H1 (cell line): ENCODE data around the gene PRKAR1B. TPM values are rescaled to one million over a fixed set of nuclear protein-coding genes. Genes with fewer than 3 reads are reported as not detected.
A peak's percentile ranks its signal among the peaks of the same experiment; 100 is the strongest.

Experiments used
- CTCF ChIA-PET: fragments of 300-600 bp; sonication (Branson Sonifier 250); formaldehyde crosslinking; loops from one replicate; lab custom pipeline; 2021; ENCODE audit not compliant: partially characterized antibody; lab: Charles Lee
- POLR2A ChIA-PET: fragments of 300-600 bp; sonication (Branson Sonifier 250); formaldehyde crosslinking; loops from one replicate; lab custom pipeline; 2021; ENCODE audit warnings: inconsistent platforms; ENCODE audit not compliant: partially characterized antibody; lab: Charles Lee
- DNase-seq, 2 experiments: peaks; one replicate each; pipeline versions ENCODE4 v3.0.0 to v3.0.0-alpha.2; 2010 to 2022; ENCODE audit warnings: low spot score in 2 of 2, low read depth in 1 of 2, mixed read lengths in 1 of 2
- FAIRE-seq: peaks from 2 replicates; lab custom pipeline; 2011; peaks lifted over from hg19 to GRCh38; lab: Jason Lieb, UNC
- H2AFZ ChIP-seq: 2 replicates; pipeline ENCODE4 v1.8.1; 2012; ENCODE audit warnings: low read length, inconsistent platforms
- H2AK5ac ChIP-seq: 2 replicates; pipeline ENCODE4 v1.6.1; 2013; ENCODE audit warnings: low read depth, low read length
- H2BK120ac ChIP-seq: replicated peaks from 2 replicates; pipeline ENCODE3; 2013; ENCODE audit warnings: low read depth, low read length, inconsistent platforms
- H2BK12ac ChIP-seq: 2 replicates; pipeline ENCODE4 v1.6.1; 2013; ENCODE audit warnings: low read depth, low read length
- H2BK15ac ChIP-seq: 2 replicates; pipeline ENCODE4 v1.6.1; 2013; ENCODE audit warnings: low read length
- H2BK20ac ChIP-seq: 2 replicates; pipeline ENCODE4 v1.6.1; 2013; ENCODE audit warnings: low read length
- H2BK5ac ChIP-seq: 2 replicates; pipeline ENCODE4 v1.6.1; 2013; ENCODE audit warnings: low read depth, low read length
- H3K14ac ChIP-seq: 2 replicates; pipeline ENCODE4 v1.6.1; 2013; ENCODE audit warnings: inconsistent platforms; ENCODE audit not compliant: insufficient read length
- H3K18ac ChIP-seq: 2 replicates; pipeline ENCODE4 v1.6.1; 2013; ENCODE audit warnings: low read length; ENCODE audit errors: extremely low read depth
- H3K23ac ChIP-seq: 2 replicates; pipeline ENCODE4 v1.6.1; 2013; ENCODE audit warnings: inconsistent platforms; ENCODE audit not compliant: insufficient read length
- H3K23me2 ChIP-seq: 2 replicates; pipeline ENCODE4 v1.6.1; 2013; ENCODE audit warnings: low read depth, low read length
- H3K27ac ChIP-seq: 2 replicates; pipeline ENCODE4 v1.6.1; 2011; ENCODE audit warnings: low read depth, low read length, inconsistent platforms
- H3K27me3 ChIP-seq, 4 experiments: replicated peaks in 1 of 4; 1 replicate in 1 of 4; 2 replicates in 3 of 4; pipeline versions ENCODE4 v1.6.1 to v1.8.1; 2011 to 2013; ENCODE audit warnings: low read length in 3 of 4, mild to moderate bottlenecking in 3 of 4, inconsistent platforms in 2 of 4, mixed read lengths in 2 of 4, moderate library complexity in 1 of 4; ENCODE audit not compliant: control insufficient read depth in 3 of 4, insufficient read depth in 3 of 4; ENCODE audit errors: extremely low read depth in 1 of 4
- H3K36me3 ChIP-seq, 4 experiments: 2 replicates each; pipeline versions ENCODE4 v1.6.1 to v1.8.1; 2011 to 2013; ENCODE audit warnings: mild to moderate bottlenecking in 4 of 4, low read length in 3 of 4, moderate library complexity in 2 of 4, control low read depth in 1 of 4, inconsistent platforms in 1 of 4; ENCODE audit not compliant: insufficient read depth in 4 of 4, control insufficient read depth in 2 of 4
- H3K4ac ChIP-seq: replicated peaks from 2 replicates; pipeline ENCODE3; 2013; ENCODE audit warnings: low read length, low read depth, mixed read lengths, inconsistent platforms; ENCODE audit not compliant: insufficient read length
- H3K4me1 ChIP-seq, 4 experiments: replicated peaks in 1 of 4; 1 replicate in 1 of 4; 2 replicates in 3 of 4; pipeline versions ENCODE4 v1.6.1 to v1.8.1; 2011 to 2013; ENCODE audit warnings: low read length in 3 of 4, inconsistent platforms in 2 of 4, mixed read lengths in 1 of 4; ENCODE audit not compliant: insufficient read depth in 4 of 4, control insufficient read depth in 3 of 4
- H3K4me2 ChIP-seq, 2 experiments: 2 replicates each; pipeline versions ENCODE4 v1.6.1 to v1.8.1; 2011 to 2013; ENCODE audit warnings: low read depth in 2 of 2, low read length in 2 of 2, control low read depth in 1 of 2, inconsistent platforms in 1 of 2, mild to moderate bottlenecking in 1 of 2; ENCODE audit not compliant: insufficient read depth in 1 of 2
- H3K4me3 ChIP-seq, 4 experiments: fragments of 200-600, 300-600 bp in 1 of 4; sonication (generic), shearing (Covaris generic), sonication (Bioruptor Twin) in 1 of 4; 2 replicates each; pipeline versions ENCODE4 v1.5.1 to v1.8.1; 2011 to 2016; ENCODE audit warnings: low read length in 4 of 4, low read depth in 3 of 4, control low read depth in 2 of 4, inconsistent platforms in 2 of 4, mild to moderate bottlenecking in 2 of 4, mixed read lengths in 1 of 4, moderate library complexity in 1 of 4; ENCODE audit not compliant: insufficient read depth in 2 of 4; ENCODE audit errors: extremely low read depth in 1 of 4
- H3K56ac ChIP-seq: replicated peaks from 2 replicates; pipeline ENCODE3; 2013; ENCODE audit warnings: low read depth, mild to moderate bottlenecking, mixed read lengths, low read length, inconsistent platforms; ENCODE audit not compliant: insufficient read length
- H3K79me1 ChIP-seq: 2 replicates; pipeline ENCODE4 v1.6.1; 2013; ENCODE audit warnings: low read depth, low read length, control low read depth
- H3K79me2 ChIP-seq, 2 experiments: 2 replicates each; pipeline versions ENCODE4 v1.6.1 to v1.8.1; 2012 to 2013; ENCODE audit warnings: low read length in 2 of 2, mild to moderate bottlenecking in 2 of 2, inconsistent platforms in 1 of 2; ENCODE audit not compliant: insufficient read depth in 2 of 2, control insufficient read depth in 1 of 2
- H3K9ac ChIP-seq, 4 experiments: replicated peaks in 1 of 4; 1 replicate in 1 of 4; 2 replicates in 3 of 4; pipeline versions ENCODE4 v1.6.1 to v1.8.1; 2011 to 2013; ENCODE audit warnings: low read depth in 3 of 4, low read length in 3 of 4, control low read depth in 2 of 4, mild to moderate bottlenecking in 2 of 4, moderate library complexity in 2 of 4, inconsistent platforms in 1 of 4; ENCODE audit errors: extremely low read depth in 1 of 4
- H3K9me3 ChIP-seq, 2 experiments: 2 replicates each; pipeline versions ENCODE4 v1.6.1 to v1.8.1; 2012 to 2013; ENCODE audit warnings: mild to moderate bottlenecking in 2 of 2, moderate library complexity in 2 of 2, control low read depth in 1 of 2, inconsistent platforms in 1 of 2, low read depth in 1 of 2, low read length in 1 of 2, mixed read lengths in 1 of 2; ENCODE audit not compliant: insufficient read depth in 2 of 2
- H4K20me1 ChIP-seq, 2 experiments: replicated peaks in 1 of 2; 2 replicates each; pipeline versions ENCODE3 to v1.8.1; 2011 to 2013; ENCODE audit warnings: inconsistent platforms in 2 of 2, low read length in 2 of 2, mild to moderate bottlenecking in 1 of 2; ENCODE audit not compliant: insufficient read depth in 2 of 2, control insufficient read depth in 1 of 2
- H4K5ac ChIP-seq: 2 replicates; pipeline ENCODE4 v1.6.1; 2013; ENCODE audit warnings: low read length, low read depth, mixed read lengths, inconsistent platforms; ENCODE audit not compliant: insufficient read length
- H4K8ac ChIP-seq: 2 replicates; pipeline ENCODE4 v1.8.0; 2013; ENCODE audit warnings: mild to moderate bottlenecking, moderate library complexity, low read length, inconsistent platforms; ENCODE audit not compliant: insufficient read depth; ENCODE audit errors: extremely low read depth
- H4K91ac ChIP-seq: replicated peaks from 2 replicates; pipeline ENCODE3; 2013; ENCODE audit warnings: low read length, mixed read lengths, inconsistent platforms; ENCODE audit not compliant: insufficient read length
- EGR1 ChIP-seq: IDR thresholded peaks from 2 replicates; pipeline ENCODE4 v1.6.1; 2011; ENCODE audit warnings: low read depth, low read length, borderline replicate concordance
- EP300 ChIP-seq, 2 experiments: IDR thresholded peaks; 1 replicate in 1 of 2; 2 replicates in 1 of 2; pipeline ENCODE4 v1.6.1; 2011 to 2012; ENCODE audit warnings: low read depth in 2 of 2, low read length in 2 of 2, mild to moderate bottlenecking in 2 of 2, borderline replicate concordance in 1 of 2, inconsistent platforms in 1 of 2, moderate library complexity in 1 of 2
- SIRT6 ChIP-seq: IDR thresholded peaks from one replicate; pipeline ENCODE4 v1.7.1; 2012; ENCODE audit warnings: low read length, inconsistent platforms
- TAF7 ChIP-seq: optimal IDR thresholded peaks from 2 replicates; pipeline ENCODE3; 2011; ENCODE audit warnings: low read depth, mild to moderate bottlenecking, inconsistent platforms, low read length, moderate library complexity, borderline replicate concordance
- WGBS, 2 experiments: shearing (Covaris generic) in 1 of 2; methylation state at CpG; one replicate each; pipeline versions ENCODE4 v1.1.6 to v1.1.7; 2013 to 2015; ENCODE audit warnings: low lambda C conversion rate in 2 of 2, mixed read lengths in 2 of 2, inconsistent platforms in 1 of 2, low coverage in 1 of 2, missing lambda C conversion rate in 1 of 2; ENCODE audit not compliant: insufficient replicate concordance in 2 of 2, insufficient coverage in 1 of 2, insufficient read length in 1 of 2; ENCODE audit errors: extremely low coverage in 1 of 2, missing lambda C conversion rate in 1 of 2; 5-methylcytosine and 5-hydroxymethylcytosine counted together
- polyA plus RNA-seq, 7 experiments: library from polyadenylated mRNA; depleted of rRNA in 3 of 7; stranded (reverse) in 5 of 7; unstranded in 2 of 7; fragments of >200 nt in 5 of 7; fragments of 200-250 nt in 2 of 7; gene quantifications; 1 replicate in 5 of 7; 2 replicates in 1 of 7; 4 replicates in 1 of 7; pipeline versions ENCODE4 v1.2.1 to v1.2.3, GENCODE V29; 2011 to 2013; ENCODE audit warnings: missing spikeins in 2 of 7, mixed read lengths in 2 of 7
- total RNA-seq: library from RNA; stranded (reverse); fragmentation: NEBNext Ultra II Directional; extraction: Animal tissue kit (Norgen Biotek cat#: 25700); gene quantifications from 2 replicates; pipeline ENCODE4 v1.2.1, GENCODE V29; 2021

PRKAR1B gene
- total and polyA plus RNA-seq, 2 of the 8 experiments (the other 6 are each of a cell fraction or from before 2014, with no cell fraction given) = 12.3 to 55.7 TPM

DNA sequence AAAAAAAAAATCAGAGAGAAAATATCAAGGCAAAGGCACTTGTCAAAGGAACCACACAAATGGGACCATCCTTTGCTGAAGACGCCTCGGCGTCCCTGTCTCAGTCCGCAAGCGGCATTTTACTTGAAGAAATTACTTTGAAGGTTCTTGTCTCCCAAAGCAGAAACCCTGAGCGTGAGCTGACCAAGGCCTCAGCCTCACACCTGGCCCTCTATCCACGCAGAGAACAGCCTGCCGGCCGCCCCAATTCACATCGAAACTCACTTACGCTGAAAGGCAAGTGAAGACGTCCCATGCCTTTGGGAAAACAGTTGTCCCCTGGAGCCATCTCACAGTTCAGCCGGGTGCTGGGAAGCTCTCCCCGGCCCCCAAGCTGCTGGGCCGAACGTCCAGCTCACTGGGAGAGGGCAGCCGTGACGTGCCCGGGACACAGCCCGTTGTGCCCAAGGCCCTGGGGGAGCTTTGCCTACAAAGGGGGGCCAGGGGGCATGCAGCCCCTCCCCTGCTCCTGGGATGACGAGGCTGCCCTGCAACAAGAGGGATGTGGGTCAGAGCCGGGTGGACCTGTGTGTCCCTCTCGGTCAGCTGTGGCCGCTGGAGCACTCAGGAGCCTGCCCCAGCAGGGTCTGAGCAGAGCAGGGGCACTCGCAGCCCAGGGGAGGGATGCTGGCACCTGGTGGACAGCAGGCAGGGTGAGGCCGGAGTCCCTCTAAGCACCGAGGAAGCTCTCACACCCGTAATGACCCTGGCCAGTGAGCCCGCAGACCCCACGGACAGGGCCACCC lies 157.8 kb downstream of the PRKAR1B start:
- no peak overlapping the region for H3K4me2 ChIP-seq
- H3K9ac ChIP-seq = no peak overlapping the region
- H3K27me3 ChIP-seq = no peaks in the 10 kb centered on the region

More for the DNA sequence above, 157.8 kb downstream of the PRKAR1B start:
- Histone ChIP-seq H2BK12ac (no peak overlapping the region), H3K79me2 (no peaks in the 10 kb centered on the region; a peak in 1 of 4 replicates), H3K56ac (no peak overlapping the region), H3K27ac (no peak overlapping the region), H2BK120ac (no peak overlapping the region), H3K23me2 (peaks cover 8% of the 10 kb centered on the region; the same call in 1 of the 2 replicates), H4K20me1 (peaks cover 3 to 5% of the 10 kb centered on the region in 2 experiments), H3K36me3 (no peaks in the 10 kb centered on the region; a peak in 1 of 8 replicates), H2AK5ac (no peak overlapping the region), H3K79me1 (no peaks in the 10 kb centered on the region), H2BK20ac (no peak overlapping the region), H2AFZ (no peak overlapping the region), H3K4me1 (peaks cover 0 to 19% (median 14%) of the 10 kb centered on the region in 4 experiments; a peak in 6 of 7 replicates), H4K5ac (no peak overlapping the region), H3K14ac (no peak overlapping the region), H4K8ac (no peak overlapping the region), H2BK5ac (0 out of 2 replicates have a peak overlapping the region, but pooled peaks have one; percentile 21), H3K4me3 (no peak overlapping the region), H2BK15ac (no peak overlapping the region), H3K9me3 (peaks cover 0 to 3% of the 10 kb centered on the region in 2 experiments; a peak in 1 of 4 replicates), H3K4ac (no peak overlapping the region), H3K23ac (no peak overlapping the region), H3K18ac (no peak overlapping the region), H4K91ac (no peak overlapping the region)
- no peak for DNase-seq
- no peak for FAIRE-seq
- WGBS, 2 experiments = 96% methylated on average over 29 of the region's 30 CpGs; no CpG with 5 or more reads in 1 of the 2 experiments
- ChIA-PET CTCF (no interaction called here), POLR2A (interaction anchor here (0.6 kb wide), 1 partner anchor 9 kb away, joined by 3 read pairs; no protein-coding TSS in a partner anchor)
- TF ChIP-seq EGR1 (no peak), EP300 (IDR thresholded peaks at IDR 0.05; ENCODE audit: borderline replicate concordance in 1 of 2, low read depth in 2 of 2, low read length in 2 of 2) (no peak), TAF7 (no peak), SIRT6 (no peak)
